LHCN-M2 (cell line): ENCODE measurements around the gene ARHGEF4. TPM values are rescaled to one million over a fixed set of nuclear protein-coding genes. Genes with fewer than 3 reads are reported as not detected.
"Not testable (repeated sequence)": the region's sequence is repeated elsewhere in the genome, so short reads cannot be mapped to it uniquely, and the experiment has no call there.

Experiments
- DNase-seq: peaks from one replicate; pipeline ENCODE4 v3.0.0-alpha.2; 2012; ENCODE audit warnings: low read depth
- total RNA-seq: library from RNA; depleted of rRNA; stranded (reverse); fragments of >200 nt; gene quantifications from 2 replicates; pipeline ENCODE4 v1.2.3, GENCODE V29; 2014

ARHGEF4 gene
- total RNA-seq, 1 experiment from 2014 or later = 0.23 TPM

- DNase-seq = no peak
These were observed 47.8 kb downstream of the ARHGEF4 start for GRCh38 chr2:130884503-130884902.

GRCh38 chr2:130887643-130888042, 50.9 kb downstream of the ARHGEF4 start:
- DNase-seq = no peak

GRCh38 chr2:130890941-130891669, 54.4 kb downstream of the ARHGEF4 start:
- no peak for DNase-seq

GRCh38 chr2:130891966-130892365, 55.3 kb downstream of the ARHGEF4 start:
- DNase-seq = no peak

GRCh38 chr2:130892793-130893785, 56.4 kb downstream of the ARHGEF4 start:
- no peak for DNase-seq

GRCh38 chr2:130894326-130894942, 57.7 kb downstream of the ARHGEF4 start:
- DNase-seq = no peak

- no peak for DNase-seq
These were observed 60.1 kb downstream of the ARHGEF4 start for GRCh38 chr2:130896813-130897212.

GRCh38 chr2:130898553-130898952, 61.8 kb downstream of the ARHGEF4 start:
- no peak for DNase-seq

- DNase-seq = no peak
These were observed 62.6 kb downstream of the ARHGEF4 start for GRCh38 chr2:130899306-130899705.

- DNase-seq = no peak
These were observed 64.3 kb downstream of the ARHGEF4 start for GRCh38 chr2:130901061-130901460.

GRCh38 chr2:130901626-130902025, 64.9 kb downstream of the ARHGEF4 start:
- not testable (repeated sequence) for DNase-seq

- no peak for DNase-seq
These were observed 72.1 kb downstream of the ARHGEF4 start for GRCh38 chr2:130908832-130909231.

GRCh38 chr2:130910931-130911330, 74.2 kb downstream of the ARHGEF4 start:
- no peak for DNase-seq

GRCh38 chr2:130911482-130911881, 74.8 kb downstream of the ARHGEF4 start:
- DNase-seq = no peak

- no peak for DNase-seq
These were observed 75.3 kb downstream of the ARHGEF4 start for GRCh38 chr2:130911996-130912395.

GRCh38 chr2:130912471-130912870, 75.8 kb downstream of the ARHGEF4 start:
- no peak for DNase-seq

- DNase-seq = no peak
These were observed 77.2 kb downstream of the ARHGEF4 start for GRCh38 chr2:130913891-130914290.

- DNase-seq = no peak
These were observed 78.4 kb downstream of the ARHGEF4 start for GRCh38 chr2:130915149-130915548.

GRCh38 chr2:130915595-130916437, 79.1 kb downstream of the ARHGEF4 start:
- DNase-seq = no peak

- DNase-seq = no peak
These were observed 79.7 kb downstream of the ARHGEF4 start for GRCh38 chr2:130916438-130916705.

- DNase-seq = no peak
These were observed 80.4 kb downstream of the ARHGEF4 start for GRCh38 chr2:130917006-130917688.
